Neural progenitor cell (in vitro differentiated cells): ENCODE measurements around the gene SCAMP2.

Experiments
- EZH2 ChIP-seq: fragments of 200-600 bp; sonication (generic); IDR thresholded peaks from 2 replicates; pipeline ENCODE4 v1.6.1; 2017; ENCODE audit warnings: antibody characterized with exemption, mild to moderate bottlenecking, moderate library complexity
- TF ChIP-seq, protein P1 (sequence below): fragments of 200-600 bp; sonication (generic); IDR thresholded peaks from 2 replicates; pipeline ENCODE4 v1.5.1; 2017; ENCODE audit warnings: antibody characterized with exemption, mild to moderate bottlenecking

DNA sequence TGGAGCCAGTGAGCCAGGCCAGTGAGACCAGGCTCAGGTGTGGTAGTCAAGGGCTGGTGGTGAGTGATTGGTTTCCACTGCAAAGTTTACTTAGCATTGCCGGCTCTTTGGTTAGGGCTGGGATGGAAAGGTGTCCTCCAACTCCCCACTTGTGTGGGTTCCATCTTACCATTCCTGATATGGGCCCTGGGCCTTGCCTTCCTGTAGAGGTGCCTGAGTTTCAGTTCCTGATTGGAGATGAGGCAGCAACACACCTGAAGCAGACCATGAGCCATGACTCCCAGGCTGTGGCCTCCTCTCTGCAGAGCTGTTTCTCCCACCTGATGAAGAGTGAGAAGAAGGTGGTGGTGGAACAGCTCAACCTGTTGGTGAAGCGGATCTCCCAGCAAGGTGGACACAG, 19.8 kb upstream of the SCAMP2 start:
- TF ChIP-seq EZH2: no peak
- TF ChIP-seq, protein P1, sequence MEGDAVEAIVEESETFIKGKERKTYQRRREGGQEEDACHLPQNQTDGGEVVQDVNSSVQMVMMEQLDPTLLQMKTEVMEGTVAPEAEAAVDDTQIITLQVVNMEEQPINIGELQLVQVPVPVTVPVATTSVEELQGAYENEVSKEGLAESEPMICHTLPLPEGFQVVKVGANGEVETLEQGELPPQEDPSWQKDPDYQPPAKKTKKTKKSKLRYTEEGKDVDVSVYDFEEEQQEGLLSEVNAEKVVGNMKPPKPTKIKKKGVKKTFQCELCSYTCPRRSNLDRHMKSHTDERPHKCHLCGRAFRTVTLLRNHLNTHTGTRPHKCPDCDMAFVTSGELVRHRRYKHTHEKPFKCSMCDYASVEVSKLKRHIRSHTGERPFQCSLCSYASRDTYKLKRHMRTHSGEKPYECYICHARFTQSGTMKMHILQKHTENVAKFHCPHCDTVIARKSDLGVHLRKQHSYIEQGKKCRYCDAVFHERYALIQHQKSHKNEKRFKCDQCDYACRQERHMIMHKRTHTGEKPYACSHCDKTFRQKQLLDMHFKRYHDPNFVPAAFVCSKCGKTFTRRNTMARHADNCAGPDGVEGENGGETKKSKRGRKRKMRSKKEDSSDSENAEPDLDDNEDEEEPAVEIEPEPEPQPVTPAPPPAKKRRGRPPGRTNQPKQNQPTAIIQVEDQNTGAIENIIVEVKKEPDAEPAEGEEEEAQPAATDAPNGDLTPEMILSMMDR: no peak
